Osteoblast (primary cell): ENCODE measurements around the gene MAOB. TPM values are rescaled to one million over a fixed set of nuclear protein-coding genes. Genes with fewer than 3 reads are reported as not detected.

Experiments used
- DNase-seq: peaks from one replicate; pipeline ENCODE4 v3.0.0; 2011; ENCODE audit warnings: low spot score, mixed read lengths; ENCODE audit not compliant: insufficient read length; ENCODE audit errors: missing footprints
- H2AFZ ChIP-seq: 2 replicates; pipeline ENCODE4 v1.6.0; 2011; ENCODE audit warnings: mild to moderate bottlenecking, low read length
- H3K27ac ChIP-seq: 2 replicates; pipeline ENCODE4 v1.5.1; 2011; ENCODE audit warnings: mild to moderate bottlenecking, low read depth, low read length, moderate library complexity
- H3K27me3 ChIP-seq: 2 replicates; pipeline ENCODE4 v1.6.0; 2012; ENCODE audit warnings: mild to moderate bottlenecking, control low read depth, inconsistent platforms, low read length, moderate library complexity; ENCODE audit not compliant: insufficient read depth
- H3K36me3 ChIP-seq: 2 replicates; pipeline ENCODE4 v1.5.1; 2011; ENCODE audit warnings: mild to moderate bottlenecking, low read length, control low read depth, moderate library complexity; ENCODE audit not compliant: insufficient read depth
- H3K4me1 ChIP-seq: 2 replicates; pipeline ENCODE4 v1.5.1; 2011; ENCODE audit warnings: mild to moderate bottlenecking, low read length, control low read depth, moderate library complexity; ENCODE audit not compliant: insufficient read depth
- H3K4me2 ChIP-seq: 2 replicates; pipeline ENCODE4 v1.6.0; 2011; ENCODE audit warnings: mild to moderate bottlenecking, low read length; ENCODE audit not compliant: insufficient read depth
- H3K4me3 ChIP-seq: fragments of 200-600 bp; sonication (generic); 3 replicates; pipeline ENCODE4 v1.5.1; 2012; ENCODE audit warnings: mild to moderate bottlenecking, low read length, inconsistent platforms; ENCODE audit not compliant: insufficient read depth
- H3K79me2 ChIP-seq: 2 replicates; pipeline ENCODE4 v1.6.0; 2012; ENCODE audit warnings: mild to moderate bottlenecking, low read length, control low read depth, inconsistent platforms; ENCODE audit not compliant: insufficient read depth
- H3K9me3 ChIP-seq: 2 replicates; pipeline ENCODE4 v1.5.1; 2011; ENCODE audit warnings: low read depth, low read length, control low read depth
- H4K20me1 ChIP-seq: 2 replicates; pipeline ENCODE4 v1.6.0; 2012; ENCODE audit warnings: mild to moderate bottlenecking, low read length, control low read depth; ENCODE audit not compliant: insufficient read depth
- total RNA-seq: library from RNA; depleted of rRNA; stranded (reverse); fragments of >200 nt; gene quantifications from 2 replicates; pipeline ENCODE4 v1.2.3, GENCODE V29; 2012
- TF ChIP-seq, protein P1 (sequence below): IDR thresholded peaks from 2 replicates; pipeline ENCODE4 v1.5.1; 2011; ENCODE audit warnings: mild to moderate bottlenecking, low read depth, low read length, moderate library complexity; ENCODE audit errors: extremely low read depth

MAOB gene
- total RNA-seq, 1 donor, result 0.72 TPM

DNA sequence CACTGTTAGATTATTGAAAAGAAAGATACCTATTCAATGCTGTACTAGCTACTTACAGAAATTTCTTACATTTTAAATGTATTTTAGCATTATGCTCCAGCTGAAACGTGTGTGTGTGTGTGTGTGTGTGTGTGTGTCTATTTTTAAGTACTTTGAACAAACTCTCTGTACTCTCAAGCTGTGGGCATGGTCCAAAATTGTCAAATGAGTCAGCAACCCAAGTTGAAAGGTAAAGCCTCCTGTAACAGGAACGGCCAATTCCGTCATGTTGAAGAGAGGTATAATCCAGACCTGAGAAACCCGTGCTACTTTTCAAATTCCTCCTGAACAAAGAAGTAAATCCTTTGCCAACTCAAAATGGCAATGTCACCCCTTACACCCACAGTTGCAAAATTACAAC, 20.5 kb downstream of the MAOB start:
- H3K4me3 ChIP-seq, result no peak overlapping the region
- TF ChIP-seq, protein P1, sequence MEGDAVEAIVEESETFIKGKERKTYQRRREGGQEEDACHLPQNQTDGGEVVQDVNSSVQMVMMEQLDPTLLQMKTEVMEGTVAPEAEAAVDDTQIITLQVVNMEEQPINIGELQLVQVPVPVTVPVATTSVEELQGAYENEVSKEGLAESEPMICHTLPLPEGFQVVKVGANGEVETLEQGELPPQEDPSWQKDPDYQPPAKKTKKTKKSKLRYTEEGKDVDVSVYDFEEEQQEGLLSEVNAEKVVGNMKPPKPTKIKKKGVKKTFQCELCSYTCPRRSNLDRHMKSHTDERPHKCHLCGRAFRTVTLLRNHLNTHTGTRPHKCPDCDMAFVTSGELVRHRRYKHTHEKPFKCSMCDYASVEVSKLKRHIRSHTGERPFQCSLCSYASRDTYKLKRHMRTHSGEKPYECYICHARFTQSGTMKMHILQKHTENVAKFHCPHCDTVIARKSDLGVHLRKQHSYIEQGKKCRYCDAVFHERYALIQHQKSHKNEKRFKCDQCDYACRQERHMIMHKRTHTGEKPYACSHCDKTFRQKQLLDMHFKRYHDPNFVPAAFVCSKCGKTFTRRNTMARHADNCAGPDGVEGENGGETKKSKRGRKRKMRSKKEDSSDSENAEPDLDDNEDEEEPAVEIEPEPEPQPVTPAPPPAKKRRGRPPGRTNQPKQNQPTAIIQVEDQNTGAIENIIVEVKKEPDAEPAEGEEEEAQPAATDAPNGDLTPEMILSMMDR, result no peak
- no peak for DNase-seq
- no peaks in the 10 kb centered on the region for H3K36me3 ChIP-seq
- peaks cover 18% of the 10 kb centered on the region for H3K27me3 ChIP-seq
- H2AFZ ChIP-seq, result no peak overlapping the region
- no peak overlapping the region for H3K27ac ChIP-seq
- H4K20me1 ChIP-seq, result no peaks in the 10 kb centered on the region
- no peaks in the 10 kb centered on the region for H3K79me2 ChIP-seq
- H3K9me3 ChIP-seq, result no peaks in the 10 kb centered on the region
- no peak overlapping the region for H3K4me2 ChIP-seq
- no peaks in the 10 kb centered on the region for H3K4me1 ChIP-seq

DNA sequence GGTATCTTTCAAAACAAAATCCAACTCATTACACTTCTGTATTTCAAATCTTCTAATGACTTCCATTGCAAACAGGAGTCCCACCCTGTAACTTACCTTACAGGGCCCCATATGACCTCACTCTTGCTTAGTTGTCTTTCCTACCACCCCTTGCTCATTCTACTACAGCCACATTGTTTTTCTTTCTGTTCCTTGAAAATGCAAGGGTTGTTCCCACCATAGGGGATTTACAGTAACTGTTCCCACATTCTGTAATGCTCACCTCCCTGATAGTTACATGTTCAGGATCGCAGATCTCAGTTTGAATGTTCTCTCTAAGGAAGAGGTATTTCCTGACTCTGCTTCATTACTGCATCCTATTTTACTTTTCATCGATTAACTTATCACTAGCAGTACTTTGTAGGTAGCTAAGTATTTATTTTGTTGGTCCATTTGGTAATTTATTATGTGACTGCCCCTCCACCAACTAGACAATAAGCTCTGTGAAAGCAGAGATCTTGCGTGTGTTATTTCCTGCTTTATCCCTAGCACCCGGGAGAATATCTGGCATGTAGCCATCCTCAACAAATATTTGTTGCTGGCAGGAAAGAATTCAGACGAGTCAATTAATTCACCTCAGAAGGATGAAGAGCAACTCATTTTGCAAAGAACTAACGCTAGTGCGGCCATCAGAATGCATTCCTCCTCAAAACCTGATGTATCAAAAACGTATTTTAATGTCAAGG, 21.4 kb downstream of the MAOB start:
- TF ChIP-seq, protein P1, result no peak
- no peaks in the 10 kb centered on the region for H3K4me1 ChIP-seq
- no peaks in the 10 kb centered on the region for H3K36me3 ChIP-seq
- no peak overlapping the region for H2AFZ ChIP-seq
- H3K79me2 ChIP-seq, result no peaks in the 10 kb centered on the region
- no peak for DNase-seq
- no peaks in the 10 kb centered on the region for H4K20me1 ChIP-seq
- H3K4me2 ChIP-seq, result no peak overlapping the region
- H3K27ac ChIP-seq, result no peak overlapping the region
- H3K27me3 ChIP-seq, result peaks cover 14% of the 10 kb centered on the region
- H3K9me3 ChIP-seq, result no peaks in the 10 kb centered on the region
- H3K4me3 ChIP-seq, result no peak overlapping the region

DNA sequence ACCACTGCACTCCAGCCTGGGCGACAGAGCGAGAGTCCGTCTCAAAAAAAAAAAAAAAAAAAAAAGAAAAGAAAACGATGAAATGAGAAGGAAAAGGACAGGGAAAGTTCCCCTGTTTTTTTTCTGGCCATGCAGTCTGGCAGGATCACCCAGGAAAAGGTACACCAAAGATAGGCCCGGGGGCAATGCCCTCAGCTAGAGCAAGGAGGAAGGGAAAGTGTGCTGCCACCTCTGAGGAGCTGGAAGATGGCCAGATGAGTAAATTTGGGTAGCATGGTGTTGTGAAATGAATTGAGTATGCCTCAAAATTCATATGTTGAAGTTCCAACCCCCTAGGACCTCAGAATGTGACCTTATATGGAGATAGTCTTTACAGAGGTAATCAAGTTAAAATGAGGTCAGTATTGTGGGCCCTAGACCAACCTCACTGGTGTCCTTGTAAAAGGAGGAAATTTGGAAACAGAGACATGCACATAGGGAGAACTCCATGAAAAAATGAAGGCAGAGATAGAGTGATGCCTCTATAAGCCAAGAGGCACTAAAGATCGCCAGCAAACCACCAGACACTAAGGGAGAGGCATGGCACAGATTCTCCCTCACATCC, 28.9 kb downstream of the MAOB start:
- no peaks in the 10 kb centered on the region for H3K36me3 ChIP-seq
- H2AFZ ChIP-seq, result no peak overlapping the region
- no peak overlapping the region for H3K4me2 ChIP-seq
- no peak for DNase-seq
- no peaks in the 10 kb centered on the region for H3K79me2 ChIP-seq
- TF ChIP-seq, protein P1, result no peak
- H4K20me1 ChIP-seq, result no peaks in the 10 kb centered on the region
- H3K4me3 ChIP-seq, result no peak overlapping the region
- no peaks in the 10 kb centered on the region for H3K4me1 ChIP-seq
- no peaks in the 10 kb centered on the region for H3K9me3 ChIP-seq
- H3K27me3 ChIP-seq, result peaks cover 18% of the 10 kb centered on the region
- no peak overlapping the region for H3K27ac ChIP-seq

DNA sequence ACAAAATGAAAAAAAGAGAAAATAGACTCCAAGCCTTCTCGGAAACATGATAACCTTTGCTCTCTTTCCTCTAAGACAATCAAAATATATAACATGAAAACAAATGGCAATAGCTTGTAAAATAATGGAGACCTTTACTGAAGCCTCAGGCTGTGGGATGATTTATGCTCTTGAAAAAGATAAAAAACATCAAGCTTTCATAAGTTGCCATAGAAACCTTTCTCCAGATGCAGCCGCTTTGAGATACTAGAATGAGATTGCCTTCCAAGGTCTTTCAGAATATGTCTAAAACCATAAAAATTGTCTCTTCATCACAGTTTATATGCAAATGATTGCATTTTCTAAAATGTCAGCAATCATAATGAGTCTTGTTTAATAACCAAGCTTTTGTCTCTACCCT, 31.6 kb downstream of the MAOB start:
- Histone ChIP-seq H3K79me2 (no peaks in the 10 kb centered on the region), H3K36me3 (no peaks in the 10 kb centered on the region), H3K4me2 (no peak overlapping the region), H3K9me3 (no peaks in the 10 kb centered on the region), H3K27me3 (peaks cover 13% of the 10 kb centered on the region), H3K27ac (no peak overlapping the region), H3K4me1 (no peaks in the 10 kb centered on the region), H2AFZ (no peak overlapping the region), H3K4me3 (no peak overlapping the region), H4K20me1 (no peaks in the 10 kb centered on the region)
- DNase-seq, result no peak
- TF ChIP-seq, protein P1, result no peak
